GF-D8 (cell line): ENCODE results near the gene SYNJ2.
A peak's percentile ranks its signal among the peaks of the same experiment; 100 is the strongest.

ENCODE experiments used
- DNase-seq: peaks from one replicate; lab custom pipeline; 2025; lab: John Stamatoyannopoulos, UW

SYNJ2 gene

GRCh38 chr6:157996918-157997702, 15.4 kb downstream of the SYNJ2 start:
- no peak for DNase-seq

- DNase-seq = no peak
These were observed 16.4 kb downstream of the SYNJ2 start for GRCh38 chr6:157997893-157998608.

GRCh38 chr6:157998707-157999167, 17.1 kb downstream of the SYNJ2 start:
- no peak for DNase-seq

GRCh38 chr6:157999168-158000051, 17.7 kb downstream of the SYNJ2 start:
- DNase-seq = no peak

- no peak for DNase-seq
These were observed 19.1 kb downstream of the SYNJ2 start for GRCh38 chr6:158000530-158001307.

GRCh38 chr6:158002249-158002950, 20.7 kb downstream of the SYNJ2 start:
- DNase-seq = no peak

GRCh38 chr6:158002951-158003853, 21.5 kb downstream of the SYNJ2 start:
- DNase-seq = peak; percentile 46

- peak; percentile 81 for DNase-seq
These were observed 22.4 kb downstream of the SYNJ2 start for GRCh38 chr6:158003910-158004700.

GRCh38 chr6:158004701-158005095, 23.0 kb downstream of the SYNJ2 start:
- DNase-seq = no peak

GRCh38 chr6:158005626-158006180, 24.0 kb downstream of the SYNJ2 start:
- DNase-seq = no peak

GRCh38 chr6:158006331-158006730, 24.7 kb downstream of the SYNJ2 start:
- DNase-seq = no peak

- DNase-seq = no peak
These were observed 25.3 kb downstream of the SYNJ2 start for GRCh38 chr6:158006821-158007570.

- no peak for DNase-seq
These were observed 27.1 kb downstream of the SYNJ2 start for GRCh38 chr6:158008864-158009113.

GRCh38 chr6:158009114-158009891, 27.6 kb downstream of the SYNJ2 start:
- peak; percentile 72 for DNase-seq

- DNase-seq = no peak
These were observed 28.4 kb downstream of the SYNJ2 start for GRCh38 chr6:158009935-158010585.

GRCh38 chr6:158010591-158011477, 29.2 kb downstream of the SYNJ2 start:
- DNase-seq = no peak
